A549 (cell line): ENCODE data around the gene SEMA4B. TPM values are rescaled to one million over a fixed set of nuclear protein-coding genes. Genes with fewer than 3 reads are reported as not detected.

Experiments used
- ATAC-seq, 2 experiments: fragments of 200-7000 bp in 1 of 2; fragments of >200 bp in 1 of 2; cut with Nextera tagmentation in 1 of 2; cut with Tn5 transposase in 1 of 2; 3 replicates each; pipeline versions ENCODE4 v1.8.0 to v1.9.1; 2018 to 2020; ENCODE audit warnings: mild to moderate bottlenecking in 1 of 2, moderate library complexity in 1 of 2
- CTCF ChIA-PET: fragments of 300-600 bp; sonication (Branson Sonifier 250); formaldehyde crosslinking; extraction: SDS; loops from one replicate; lab custom pipeline; 2021; ENCODE audit warnings: antibody characterized with exemption, inconsistent platforms; lab: Yijun Ruan, JAX
- POLR2A ChIA-PET: fragments of 350-600 bp; formaldehyde crosslinking; extraction: SDS; loops from one replicate; lab custom pipeline; 2021; ENCODE audit warnings: antibody characterized with exemption, inconsistent platforms; lab: Yijun Ruan, JAX
- DNase-seq, 2 experiments: peaks; one replicate each; pipeline versions ENCODE4 v3.0.0 to v3.0.0-alpha.2; 2011 to 2016; ENCODE audit warnings: low read depth in 1 of 2, low spot score in 1 of 2
- FAIRE-seq: peaks from 2 replicates; lab custom pipeline; 2011; peaks lifted over from hg19 to GRCh38; lab: Jason Lieb, UNC
- H3K27ac ChIP-seq, 2 experiments: fragments of >200 bp; sonication (Bioruptor Twin); formaldehyde crosslinking; 3 replicates each; pipeline ENCODE4 v1.5.1; 2016 to 2017
- H3K4me1 ChIP-seq: fragments of >200 bp; sonication (Bioruptor Twin); formaldehyde crosslinking; 3 replicates; pipeline ENCODE4 v1.6.1; 2016
- H3K4me2 ChIP-seq: fragments of >200 bp; sonication (Bioruptor Twin); formaldehyde crosslinking; 3 replicates; pipeline ENCODE4 v1.6.1; 2016
- H3K4me3 ChIP-seq: fragments of >200 bp; sonication (Bioruptor Twin); formaldehyde crosslinking; 3 replicates; pipeline ENCODE4 v1.5.1; 2016
- H3K9me3 ChIP-seq: fragments of >200 bp; sonication (Bioruptor Twin); formaldehyde crosslinking; 3 replicates; pipeline ENCODE4 v1.6.1; 2016
- CBX2 ChIP-seq: fragments of 200-600 bp; sonication (generic); IDR thresholded peaks from 2 replicates; pipeline ENCODE4 v1.6.1; 2016; ENCODE audit warnings: low read depth, mild to moderate bottlenecking, borderline replicate concordance
- CBX8 ChIP-seq: fragments of 200-600 bp; sonication (generic); IDR thresholded peaks from 2 replicates; pipeline ENCODE4 v1.6.1; 2016
- CEBPB ChIP-seq, 2 experiments: fragments of >200 bp in 1 of 2; sonication (Bioruptor Twin) in 1 of 2; formaldehyde crosslinking in 1 of 2; IDR thresholded peaks; 2 replicates each; pipeline ENCODE4 v1.6.1; 2012 to 2016
- CHD2 ChIP-seq: fragments of 150-350 bp; IDR thresholded peaks from 2 replicates; pipeline ENCODE4 v1.6.1; 2014; ENCODE audit warnings: low read length; ENCODE audit not compliant: partially characterized antibody
- EHMT2 ChIP-seq: fragments of 200-600 bp; sonication (generic); IDR thresholded peaks from 2 replicates; pipeline ENCODE4 v1.6.1; 2016; ENCODE audit warnings: antibody characterized with exemption, low read depth, mild to moderate bottlenecking, moderate library complexity
- FOSB ChIP-seq: fragments of 250-450 bp; sonication (Bioruptor Pico); IDR thresholded peaks from 2 replicates; pipeline ENCODE4 v1.5.0; 2020; ENCODE audit warnings: mild to moderate bottlenecking, moderate library complexity
- FOSL2 ChIP-seq, 2 experiments: fragments of 450-650 bp in 1 of 2; fragments of >200 bp in 1 of 2; sonication (Bioruptor Twin) in 1 of 2; formaldehyde crosslinking; IDR thresholded peaks; 2 replicates each; pipeline versions ENCODE4 v1.5.0 to v1.6.1; 2016 to 2020; ENCODE audit warnings: mild to moderate bottlenecking in 1 of 2, moderate library complexity in 1 of 2
- HOXB13 ChIP-seq: fragments of 250-450 bp; sonication (Bioruptor Pico); IDR thresholded peaks from 2 replicates; pipeline ENCODE4 v1.5.0; 2020; ENCODE audit warnings: low read depth, mild to moderate bottlenecking, moderate library complexity
- KDM1A ChIP-seq: fragments of 200-600 bp; sonication (generic); IDR thresholded peaks from 2 replicates; pipeline ENCODE4 v1.6.1; 2016; ENCODE audit warnings: low read depth, mild to moderate bottlenecking
- MAFK ChIP-seq: fragments of 450-650 bp; IDR thresholded peaks from 2 replicates; pipeline ENCODE4 v1.6.1; 2014; ENCODE audit not compliant: partially characterized antibody
- MYC ChIP-seq: IDR thresholded peaks from 2 replicates; pipeline ENCODE4 v1.6.1; 2012; ENCODE audit warnings: mild to moderate bottlenecking, inconsistent platforms, low read length, improper control_type of control experiment, borderline replicate concordance
- NFE2L2 ChIP-seq: fragments of 150-350 bp; conservative IDR thresholded peaks from 2 replicates; pipeline ENCODE4 v1.6.1; 2014; ENCODE audit warnings: low read length
- NR3C1 ChIP-seq: fragments of >200 bp; sonication (Bioruptor Twin); formaldehyde crosslinking; IDR thresholded peaks from 3 replicates; pipeline ENCODE4 v1.6.1; 2017
- PHF8 ChIP-seq: fragments of 200-600 bp; sonication (generic); IDR thresholded peaks from 2 replicates; pipeline ENCODE4 v1.6.1; 2016; ENCODE audit warnings: low read depth, mild to moderate bottlenecking, antibody characterized with exemption, moderate library complexity, borderline replicate concordance
- POLR2A ChIP-seq: IDR thresholded peaks from 2 replicates; pipeline ENCODE4 v1.6.1; 2012; ENCODE audit warnings: mild to moderate bottlenecking, low read length
- RAD21 ChIP-seq, 2 experiments: fragments of >200 bp in 1 of 2; sonication (Bioruptor Twin) in 1 of 2; formaldehyde crosslinking in 1 of 2; IDR thresholded peaks in 1 of 2; conservative IDR thresholded peaks in 1 of 2; 2 replicates in 1 of 2; 3 replicates in 1 of 2; pipeline ENCODE4 v1.6.1; 2012 to 2018; ENCODE audit warnings: inconsistent platforms in 1 of 2
- RARB ChIP-seq: fragments of 250-450 bp; sonication (Bioruptor Pico); IDR thresholded peaks from 2 replicates; pipeline ENCODE4 v1.8.0; 2021; ENCODE audit warnings: mild to moderate bottlenecking, moderate library complexity
- RCOR1 ChIP-seq: fragments of 150-350 bp; IDR thresholded peaks from 2 replicates; pipeline ENCODE4 v1.6.1; 2014; ENCODE audit warnings: antibody characterized with exemption, low read length, low read depth
- RNF2 ChIP-seq: fragments of 200-600 bp; sonication (generic); IDR thresholded peaks from 2 replicates; pipeline ENCODE4 v1.6.1; 2016; ENCODE audit warnings: low read depth, mild to moderate bottlenecking, antibody characterized with exemption, moderate library complexity, borderline replicate concordance
- TFCP2L1 ChIP-seq: fragments of 250-450 bp; sonication (Bioruptor Pico); IDR thresholded peaks from 2 replicates; pipeline ENCODE4 v1.5.0; 2021; ENCODE audit warnings: mild to moderate bottlenecking
- TP53 ChIP-seq: fragments of 250-450 bp; sonication (Bioruptor Pico); IDR thresholded peaks from 2 replicates; pipeline ENCODE4 v1.5.0; 2021; ENCODE audit warnings: mild to moderate bottlenecking, moderate library complexity
- ZC3H11A ChIP-seq: fragments of 450-650 bp; IDR thresholded peaks from 2 replicates; pipeline ENCODE4 v1.6.1; 2014; ENCODE audit warnings: antibody characterized with exemption, mild to moderate bottlenecking
- ZSCAN20 ChIP-seq: fragments of 250-450 bp; sonication (Bioruptor Pico); IDR thresholded peaks from 2 replicates; pipeline ENCODE4 v1.8.0; 2022; ENCODE audit warnings: mild to moderate bottlenecking, moderate library complexity
- WGBS: methylation state at CpG from one replicate; pipeline ENCODE4 v1.1.6; 2017; ENCODE audit errors: missing lambda C conversion rate; 5-methylcytosine and 5-hydroxymethylcytosine counted together
- polyA plus RNA-seq, 4 experiments: library from polyadenylated mRNA; depleted of rRNA in 3 of 4; stranded (reverse); fragments of >200 nt; fragmentation: RNase III in 1 of 4; extraction: RNeasy Plus Mini Kit Qiagen cat#74134 plus additional on column Dnase treatment in 1 of 4; gene quantifications; 2 replicates in 3 of 4; 3 replicates in 1 of 4; pipeline ENCODE4 v1.2.3, GENCODE V29; 2011 to 2017
- TF ChIP-seq, protein P1 (sequence below): fragments of >200 bp; sonication (Bioruptor Twin); formaldehyde crosslinking; IDR thresholded peaks from 3 replicates; pipeline ENCODE4 v1.5.1; 2016
- TF ChIP-seq, protein P2 (sequence below): fragments of 250-450 bp; sonication (Bioruptor Pico); IDR thresholded peaks from 2 replicates; pipeline ENCODE4 v1.5.0; 2020; ENCODE audit warnings: low read depth, mild to moderate bottlenecking, moderate library complexity
- TF ChIP-seq, protein P3 (sequence below): fragments of 200-600 bp; sonication (generic); IDR thresholded peaks from 2 replicates; pipeline ENCODE4 v1.6.1; 2016; ENCODE audit warnings: antibody characterized with exemption, mild to moderate bottlenecking, moderate library complexity

SEMA4B gene
- polyA plus RNA-seq, 2 of the 4 experiments (the other 2 are of a cell fraction), result 45.3 to 47.1 TPM

DNA sequence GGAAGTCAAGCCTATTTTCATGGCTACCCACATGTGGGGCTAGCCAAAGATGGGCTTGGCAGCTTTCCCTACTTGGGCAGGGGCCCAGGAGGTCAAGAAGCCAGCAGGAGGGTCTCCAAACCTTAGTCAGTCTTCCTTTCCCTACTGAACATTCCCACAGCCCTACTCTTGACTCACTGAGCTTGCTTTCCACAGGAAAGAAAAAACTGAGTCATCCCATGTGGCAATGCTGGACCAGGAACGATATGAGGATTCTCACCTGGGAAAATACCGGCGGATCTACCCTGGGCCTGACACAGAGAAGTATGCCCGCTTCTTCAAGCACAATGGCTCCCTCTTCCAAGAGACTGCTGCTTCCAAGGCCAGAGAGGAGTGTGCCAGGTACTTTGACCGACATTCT is 60.7 kb downstream of the SEMA4B start:
- CTCF ChIA-PET, result interaction anchor here (0.6 to 2.7 kb wide), 10 partner anchors 9 to 432 kb away, joined by 3 to 14 read pairs (median 5); partner anchors contain the start of gene TTLL13
- FAIRE-seq, result no peak
- H3K9me3 ChIP-seq, result no peaks in the 10 kb centered on the region
- no peak for TF ChIP-seq ZSCAN20 (CRISPR knock-in tag)
- TF ChIP-seq KDM1A, result no peak
- no peak for TF ChIP-seq RARB
- no peak for TF ChIP-seq CHD2
- TF ChIP-seq ZC3H11A, result no peak
- TF ChIP-seq, protein P1, sequence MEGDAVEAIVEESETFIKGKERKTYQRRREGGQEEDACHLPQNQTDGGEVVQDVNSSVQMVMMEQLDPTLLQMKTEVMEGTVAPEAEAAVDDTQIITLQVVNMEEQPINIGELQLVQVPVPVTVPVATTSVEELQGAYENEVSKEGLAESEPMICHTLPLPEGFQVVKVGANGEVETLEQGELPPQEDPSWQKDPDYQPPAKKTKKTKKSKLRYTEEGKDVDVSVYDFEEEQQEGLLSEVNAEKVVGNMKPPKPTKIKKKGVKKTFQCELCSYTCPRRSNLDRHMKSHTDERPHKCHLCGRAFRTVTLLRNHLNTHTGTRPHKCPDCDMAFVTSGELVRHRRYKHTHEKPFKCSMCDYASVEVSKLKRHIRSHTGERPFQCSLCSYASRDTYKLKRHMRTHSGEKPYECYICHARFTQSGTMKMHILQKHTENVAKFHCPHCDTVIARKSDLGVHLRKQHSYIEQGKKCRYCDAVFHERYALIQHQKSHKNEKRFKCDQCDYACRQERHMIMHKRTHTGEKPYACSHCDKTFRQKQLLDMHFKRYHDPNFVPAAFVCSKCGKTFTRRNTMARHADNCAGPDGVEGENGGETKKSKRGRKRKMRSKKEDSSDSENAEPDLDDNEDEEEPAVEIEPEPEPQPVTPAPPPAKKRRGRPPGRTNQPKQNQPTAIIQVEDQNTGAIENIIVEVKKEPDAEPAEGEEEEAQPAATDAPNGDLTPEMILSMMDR, result no peak
- no peak for TF ChIP-seq RAD21 (conservative IDR thresholded peaks at IDR 0.05 in 1 of 2, IDR thresholded peaks at IDR 0.05 in 1 of 2)
- TF ChIP-seq, protein P2, sequence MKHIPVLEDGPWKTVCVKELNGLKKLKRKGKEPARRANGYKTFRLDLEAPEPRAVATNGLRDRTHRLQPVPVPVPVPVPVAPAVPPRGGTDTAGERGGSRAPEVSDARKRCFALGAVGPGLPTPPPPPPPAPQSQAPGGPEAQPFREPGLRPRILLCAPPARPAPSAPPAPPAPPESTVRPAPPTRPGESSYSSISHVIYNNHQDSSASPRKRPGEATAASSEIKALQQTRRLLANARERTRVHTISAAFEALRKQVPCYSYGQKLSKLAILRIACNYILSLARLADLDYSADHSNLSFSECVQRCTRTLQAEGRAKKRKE, result no peak
- TF ChIP-seq HOXB13 (CRISPR knock-in tag), result no peak
- TF ChIP-seq, all 56 proteins: peak for 0
- Histone ChIP-seq H3K4me2 (no peak overlapping the region), H3K4me1 (peaks cover 11% of the 10 kb centered on the region), H3K27ac (peak overlapping the region in 1 of 2 experiments; percentile 22; a peak in 3 of 6 replicates), H3K4me3 (no peak overlapping the region)
- WGBS, result 77% methylated on average over 5 of the region's 5 CpGs
- no peak for DNase-seq
- no peak for ATAC-seq
- POLR2A ChIA-PET, result interaction anchor here (1.3 to 2.1 kb wide), 3 partner anchors 11 to 28 kb away, joined by 3 to 11 read pairs (median 9); partner anchors contain the start of genes CIB1, GDPGP1 and TTLL13

DNA sequence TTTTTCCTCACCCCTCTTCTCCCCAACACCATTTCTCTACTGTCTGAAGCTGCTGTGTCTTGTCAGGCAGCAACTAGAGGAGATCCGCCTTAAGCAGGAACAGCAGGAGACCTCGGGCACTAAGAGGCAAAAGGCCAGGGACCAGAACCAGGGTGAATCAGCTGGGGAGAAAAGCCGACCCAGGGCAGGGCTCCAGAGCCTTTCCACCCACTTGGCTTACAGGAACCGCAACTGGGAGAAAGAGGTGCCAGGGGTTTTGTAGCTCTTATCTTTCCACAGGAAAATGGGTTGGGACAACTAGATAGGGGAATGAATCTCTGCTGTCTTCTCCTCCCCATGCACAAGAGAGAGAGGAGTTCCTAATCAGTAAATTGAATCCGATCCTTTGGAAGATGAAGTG is 61.3 kb downstream of the SEMA4B start:
- DNase-seq, result no peak
- Histone ChIP-seq H3K4me2 (no peak overlapping the region), H3K4me1 (peaks cover 17% of the 10 kb centered on the region), H3K27ac (peak overlapping the region in 1 of 2 experiments; percentile 22; a peak in 2 of 6 replicates), H3K9me3 (no peaks in the 10 kb centered on the region), H3K4me3 (no peak overlapping the region)
- no peak for FAIRE-seq
- no peak for ATAC-seq
- TF ChIP-seq PHF8, result no peak
- TF ChIP-seq NFE2L2, result no peak
- no peak for TF ChIP-seq CBX2
- TF ChIP-seq CHD2, result no peak
- TF ChIP-seq FOSL2 (IDR thresholded peaks at IDR 0.05), result no peak
- TF ChIP-seq FOSL2 (CRISPR knock-in tag; IDR thresholded peaks at IDR 0.05), result no peak
- TF ChIP-seq TP53 (CRISPR knock-in tag), result no peak
- TF ChIP-seq POLR2A, result no peak
- ChIA-PET POLR2A (interaction anchor here (1.3 to 2.1 kb wide), 3 partner anchors 11 to 29 kb away, joined by 3 to 11 read pairs (median 9); partner anchors contain the start of genes CIB1, GDPGP1 and TTLL13), CTCF (interaction anchor here (0.8 to 2.7 kb wide), 9 partner anchors 8 to 119 kb away, joined by 3 to 14 read pairs (median 5); partner anchors contain the start of gene TTLL13)
- WGBS, result 80% methylated on average over 5 of the region's 5 CpGs

DNA sequence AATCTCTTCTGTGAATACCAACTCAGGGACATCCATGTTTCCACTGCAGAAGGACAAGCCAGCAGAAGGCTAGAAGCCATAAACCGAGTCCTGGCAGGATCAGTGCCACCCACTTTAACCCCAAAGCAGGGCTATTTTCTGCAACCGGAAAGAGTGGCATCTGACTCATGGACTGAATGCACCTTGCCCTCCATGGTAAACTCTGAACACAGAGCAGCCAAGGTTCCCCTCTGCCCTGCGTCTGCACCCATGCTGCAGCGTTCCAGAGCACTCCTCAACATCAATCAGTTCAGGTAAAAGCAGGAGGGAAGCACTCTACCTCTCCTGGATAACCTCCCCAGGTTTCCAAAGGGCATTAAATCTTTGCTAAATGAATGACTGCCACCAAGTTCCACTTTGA is 63.5 kb downstream of the SEMA4B start:
- no peaks in the 10 kb centered on the region for H3K9me3 ChIP-seq
- H3K4me3 ChIP-seq, result peak overlapping the region; percentile 77
- DNase-seq (peak; percentile 18 to 36), FAIRE-seq (no peak), ATAC-seq (peak; percentile 7 to 9; a peak in 3 of 6 replicates)
- peak overlapping the region; percentile 86 to 97 for H3K27ac ChIP-seq
- TF ChIP-seq MYC, result 0 out of 2 replicates have a peak, but pooled peaks have one; percentile 31
- TF ChIP-seq, protein P2, result no peak
- TF ChIP-seq CBX8, result no peak
- peak; percentile 43 for TF ChIP-seq POLR2A
- no peak for TF ChIP-seq KDM1A
- no peak for TF ChIP-seq RNF2
- no peak for TF ChIP-seq RCOR1
- no peak for TF ChIP-seq FOSB (CRISPR knock-in tag)
- TF ChIP-seq FOSL2 (IDR thresholded peaks at IDR 0.05), result no peak
- peak; percentile 40 for TF ChIP-seq FOSL2 (CRISPR knock-in tag; IDR thresholded peaks at IDR 0.05)
- TF ChIP-seq TFCP2L1 (CRISPR knock-in tag), result no peak
- TF ChIP-seq TP53 (CRISPR knock-in tag), result no peak
- no peak for TF ChIP-seq MAFK
- no peak for TF ChIP-seq NR3C1
- TF ChIP-seq, protein P3, sequence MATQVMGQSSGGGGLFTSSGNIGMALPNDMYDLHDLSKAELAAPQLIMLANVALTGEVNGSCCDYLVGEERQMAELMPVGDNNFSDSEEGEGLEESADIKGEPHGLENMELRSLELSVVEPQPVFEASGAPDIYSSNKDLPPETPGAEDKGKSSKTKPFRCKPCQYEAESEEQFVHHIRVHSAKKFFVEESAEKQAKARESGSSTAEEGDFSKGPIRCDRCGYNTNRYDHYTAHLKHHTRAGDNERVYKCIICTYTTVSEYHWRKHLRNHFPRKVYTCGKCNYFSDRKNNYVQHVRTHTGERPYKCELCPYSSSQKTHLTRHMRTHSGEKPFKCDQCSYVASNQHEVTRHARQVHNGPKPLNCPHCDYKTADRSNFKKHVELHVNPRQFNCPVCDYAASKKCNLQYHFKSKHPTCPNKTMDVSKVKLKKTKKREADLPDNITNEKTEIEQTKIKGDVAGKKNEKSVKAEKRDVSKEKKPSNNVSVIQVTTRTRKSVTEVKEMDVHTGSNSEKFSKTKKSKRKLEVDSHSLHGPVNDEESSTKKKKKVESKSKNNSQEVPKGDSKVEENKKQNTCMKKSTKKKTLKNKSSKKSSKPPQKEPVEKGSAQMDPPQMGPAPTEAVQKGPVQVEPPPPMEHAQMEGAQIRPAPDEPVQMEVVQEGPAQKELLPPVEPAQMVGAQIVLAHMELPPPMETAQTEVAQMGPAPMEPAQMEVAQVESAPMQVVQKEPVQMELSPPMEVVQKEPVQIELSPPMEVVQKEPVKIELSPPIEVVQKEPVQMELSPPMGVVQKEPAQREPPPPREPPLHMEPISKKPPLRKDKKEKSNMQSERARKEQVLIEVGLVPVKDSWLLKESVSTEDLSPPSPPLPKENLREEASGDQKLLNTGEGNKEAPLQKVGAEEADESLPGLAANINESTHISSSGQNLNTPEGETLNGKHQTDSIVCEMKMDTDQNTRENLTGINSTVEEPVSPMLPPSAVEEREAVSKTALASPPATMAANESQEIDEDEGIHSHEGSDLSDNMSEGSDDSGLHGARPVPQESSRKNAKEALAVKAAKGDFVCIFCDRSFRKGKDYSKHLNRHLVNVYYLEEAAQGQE, result no peak
- no peak for TF ChIP-seq CEBPB (IDR thresholded peaks at IDR 0.05)
- TF ChIP-seq EHMT2, result no peak
- H3K4me2 ChIP-seq, result peak overlapping the region; percentile 88
- POLR2A ChIA-PET, result no interaction called here
- 14% methylated on average over 4 of the region's 4 CpGs for WGBS
- H3K4me1 ChIP-seq, result peaks cover 34% of the 10 kb centered on the region
- CTCF ChIA-PET, result interaction anchor here (1.0 kb wide), 1 partner anchor 29 kb away, joined by 4 read pairs; no protein-coding TSS in a partner anchor
